Ishikawa (cell line): ENCODE data around the gene JMJD8.

Experiments
- CREB1 ChIP-seq: IDR thresholded peaks from 2 replicates; pipeline ENCODE4 v1.6.1; 2012; ENCODE audit warnings: low read depth
- EP300 ChIP-seq: IDR thresholded peaks from 2 replicates; pipeline ENCODE4 v1.6.1; 2012; ENCODE audit warnings: borderline replicate concordance
- MAX ChIP-seq: IDR thresholded peaks from 2 replicates; pipeline ENCODE4 v1.6.1; 2012
- NFIC ChIP-seq: IDR thresholded peaks from 2 replicates; pipeline ENCODE4 v1.6.1; 2012
- RAD21 ChIP-seq: IDR thresholded peaks from 2 replicates; pipeline ENCODE4 v1.6.1; 2012; ENCODE audit warnings: low read depth
- TAF1 ChIP-seq: IDR thresholded peaks from 2 replicates; pipeline ENCODE4 v1.6.1; 2012; ENCODE audit warnings: low read depth, mild to moderate bottlenecking
- TEAD4 ChIP-seq: IDR thresholded peaks from 2 replicates; pipeline ENCODE4 v1.6.1; 2012
- ZBTB7A ChIP-seq: IDR thresholded peaks from 2 replicates; pipeline ENCODE4 v1.6.1; 2012; ENCODE audit warnings: low read depth
- TF ChIP-seq, protein P1 (sequence below): IDR thresholded peaks from 2 replicates; pipeline ENCODE4 v1.6.1; 2012; ENCODE audit warnings: low read depth, mild to moderate bottlenecking
- TF ChIP-seq, protein P2 (sequence below): IDR thresholded peaks from 2 replicates; pipeline ENCODE4 v1.6.1; 2012

- peak; percentile 85 for TF ChIP-seq MAX
- TF ChIP-seq ZBTB7A: peak; percentile 77; the same call in 1 of the 2 replicates
- TF ChIP-seq, protein P1, sequence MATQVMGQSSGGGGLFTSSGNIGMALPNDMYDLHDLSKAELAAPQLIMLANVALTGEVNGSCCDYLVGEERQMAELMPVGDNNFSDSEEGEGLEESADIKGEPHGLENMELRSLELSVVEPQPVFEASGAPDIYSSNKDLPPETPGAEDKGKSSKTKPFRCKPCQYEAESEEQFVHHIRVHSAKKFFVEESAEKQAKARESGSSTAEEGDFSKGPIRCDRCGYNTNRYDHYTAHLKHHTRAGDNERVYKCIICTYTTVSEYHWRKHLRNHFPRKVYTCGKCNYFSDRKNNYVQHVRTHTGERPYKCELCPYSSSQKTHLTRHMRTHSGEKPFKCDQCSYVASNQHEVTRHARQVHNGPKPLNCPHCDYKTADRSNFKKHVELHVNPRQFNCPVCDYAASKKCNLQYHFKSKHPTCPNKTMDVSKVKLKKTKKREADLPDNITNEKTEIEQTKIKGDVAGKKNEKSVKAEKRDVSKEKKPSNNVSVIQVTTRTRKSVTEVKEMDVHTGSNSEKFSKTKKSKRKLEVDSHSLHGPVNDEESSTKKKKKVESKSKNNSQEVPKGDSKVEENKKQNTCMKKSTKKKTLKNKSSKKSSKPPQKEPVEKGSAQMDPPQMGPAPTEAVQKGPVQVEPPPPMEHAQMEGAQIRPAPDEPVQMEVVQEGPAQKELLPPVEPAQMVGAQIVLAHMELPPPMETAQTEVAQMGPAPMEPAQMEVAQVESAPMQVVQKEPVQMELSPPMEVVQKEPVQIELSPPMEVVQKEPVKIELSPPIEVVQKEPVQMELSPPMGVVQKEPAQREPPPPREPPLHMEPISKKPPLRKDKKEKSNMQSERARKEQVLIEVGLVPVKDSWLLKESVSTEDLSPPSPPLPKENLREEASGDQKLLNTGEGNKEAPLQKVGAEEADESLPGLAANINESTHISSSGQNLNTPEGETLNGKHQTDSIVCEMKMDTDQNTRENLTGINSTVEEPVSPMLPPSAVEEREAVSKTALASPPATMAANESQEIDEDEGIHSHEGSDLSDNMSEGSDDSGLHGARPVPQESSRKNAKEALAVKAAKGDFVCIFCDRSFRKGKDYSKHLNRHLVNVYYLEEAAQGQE: no peak
- peak; percentile 64; the same call in 1 of the 2 replicates for TF ChIP-seq CREB1
- TF ChIP-seq RAD21: no peak
- TF ChIP-seq EP300: no peak
- TF ChIP-seq TAF1: peak; percentile 71
- TF ChIP-seq NFIC: no peak
- no peak for TF ChIP-seq TEAD4
- TF ChIP-seq, protein P2, sequence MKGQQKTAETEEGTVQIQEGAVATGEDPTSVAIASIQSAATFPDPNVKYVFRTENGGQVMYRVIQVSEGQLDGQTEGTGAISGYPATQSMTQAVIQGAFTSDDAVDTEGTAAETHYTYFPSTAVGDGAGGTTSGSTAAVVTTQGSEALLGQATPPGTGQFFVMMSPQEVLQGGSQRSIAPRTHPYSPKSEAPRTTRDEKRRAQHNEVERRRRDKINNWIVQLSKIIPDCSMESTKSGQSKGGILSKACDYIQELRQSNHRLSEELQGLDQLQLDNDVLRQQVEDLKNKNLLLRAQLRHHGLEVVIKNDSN: peak; percentile 99
Observed at GRCh38 chr16:648781-649589, 35.1 kb downstream of the JMJD8 start, which contains the start of gene WDR90.
